SH-SY5Y (cell line): Measurements from ENCODE around the gene AGAP1.

Source experiments
- GATA2 ChIP-seq: IDR thresholded peaks from 2 replicates; pipeline ENCODE4 v1.6.1; 2011; ENCODE audit warnings: mild to moderate bottlenecking, low read depth, low read length
- GATA3 ChIP-seq: IDR thresholded peaks from 2 replicates; pipeline ENCODE4 v1.6.1; 2011; ENCODE audit warnings: low read depth, mild to moderate bottlenecking, low read length, moderate library complexity

- TF ChIP-seq GATA3: no peak
- TF ChIP-seq GATA2: no peak
Observed at GRCh38 chr2:235979037-235979436, 485.2 kb downstream of the AGAP1 start.
